SK-N-SH treated with all-trans-retinoic acid at 6 μM for 48 hours (cell line): ENCODE results near the gene C19orf81.

Source experiments
- ATAC-seq: fragments of 200-7000 bp; cut with Tn5 transposase; 3 replicates; pipeline ENCODE4 v1.9.1; 2020; ENCODE audit warnings: mild to moderate bottlenecking, moderate library complexity
- CSDC2 ChIP-seq: fragments of 250-450 bp; sonication (Bioruptor Pico); IDR thresholded peaks from 2 replicates; pipeline ENCODE4 v1.5.0; 2020; ENCODE audit warnings: mild to moderate bottlenecking, moderate library complexity
- ESRRG ChIP-seq: fragments of 250-450 bp; sonication (Bioruptor Pico); IDR thresholded peaks from 2 replicates; pipeline ENCODE4 v1.6.1; 2021; ENCODE audit warnings: mild to moderate bottlenecking
- GLIS3 ChIP-seq: fragments of 250-450 bp; sonication (Bioruptor Pico); IDR thresholded peaks from 2 replicates; pipeline ENCODE4 v1.5.0; 2020; ENCODE audit warnings: mild to moderate bottlenecking, moderate library complexity
- ISL1 ChIP-seq: fragments of 250-450 bp; sonication (Bioruptor Pico); IDR thresholded peaks from 2 replicates; pipeline ENCODE4 v2.1.2; 2022; ENCODE audit warnings: mild to moderate bottlenecking, moderate library complexity
- PPARA ChIP-seq: fragments of 250-450 bp; sonication (Bioruptor Pico); IDR thresholded peaks from 2 replicates; pipeline ENCODE4 v1.5.0; 2020; ENCODE audit warnings: mild to moderate bottlenecking, borderline replicate concordance
- RARB ChIP-seq: fragments of 250-450 bp; sonication (Bioruptor Pico); IDR thresholded peaks from 2 replicates; pipeline ENCODE4 v1.8.0; 2021; ENCODE audit warnings: mild to moderate bottlenecking, moderate library complexity
- SNAI2 ChIP-seq: fragments of 250-450 bp; sonication (Bioruptor Pico); IDR thresholded peaks from 2 replicates; pipeline ENCODE4 v1.5.0; 2020; ENCODE audit warnings: mild to moderate bottlenecking, moderate library complexity
- TCF4 ChIP-seq: fragments of 250-450 bp; sonication (Bioruptor Pico); IDR thresholded peaks from 2 replicates; pipeline ENCODE4 v1.8.0; 2021; ENCODE audit warnings: mild to moderate bottlenecking, moderate library complexity, borderline replicate concordance
- TOX ChIP-seq: fragments of 250-450 bp; sonication (Bioruptor Pico); IDR thresholded peaks from 2 replicates; pipeline ENCODE4 v1.8.0; 2021; ENCODE audit warnings: mild to moderate bottlenecking, moderate library complexity, borderline replicate concordance
- ZC3H10 ChIP-seq: fragments of 250-450 bp; sonication (Bioruptor Pico); IDR thresholded peaks from 2 replicates; pipeline ENCODE4 v1.5.1; 2021; ENCODE audit warnings: mild to moderate bottlenecking, moderate library complexity
- ZFP3 ChIP-seq: fragments of 250-450 bp; sonication (Bioruptor Pico); IDR thresholded peaks from 2 replicates; pipeline ENCODE4 v1.5.0; 2020; ENCODE audit warnings: mild to moderate bottlenecking, moderate library complexity
- ZFP30 ChIP-seq: fragments of 450-650 bp; formaldehyde crosslinking; IDR thresholded peaks from 2 replicates; pipeline ENCODE4 v1.5.0; 2022; ENCODE audit warnings: mild to moderate bottlenecking, moderate library complexity
- ZNF70 ChIP-seq: fragments of 450-650 bp; formaldehyde crosslinking; IDR thresholded peaks from 2 replicates; pipeline ENCODE4 v1.5.0; 2020; ENCODE audit warnings: mild to moderate bottlenecking, moderate library complexity
- ZNF8 ChIP-seq: fragments of 450-650 bp; formaldehyde crosslinking; IDR thresholded peaks from 2 replicates; pipeline ENCODE4 v1.5.0; 2020; ENCODE audit warnings: mild to moderate bottlenecking, moderate library complexity
- TF ChIP-seq, protein P1 (sequence below): fragments of 250-450 bp; sonication (Bioruptor Pico); IDR thresholded peaks from 2 replicates; pipeline ENCODE4 v1.8.0; 2021; ENCODE audit warnings: low read depth, mild to moderate bottlenecking, moderate library complexity, borderline replicate concordance
- TF ChIP-seq, protein P2 (sequence below): fragments of 250-450 bp; sonication (Bioruptor Pico); IDR thresholded peaks from 2 replicates; pipeline ENCODE4 v1.5.1; 2020; ENCODE audit warnings: low read depth, mild to moderate bottlenecking, moderate library complexity
- TF ChIP-seq, protein P3 (sequence below): fragments of 250-450 bp; sonication (Bioruptor Pico); IDR thresholded peaks from 2 replicates; pipeline ENCODE4 v1.5.0; 2020; ENCODE audit warnings: mild to moderate bottlenecking, moderate library complexity
- TF ChIP-seq, protein P4 (sequence below): fragments of 250-450 bp; sonication (Bioruptor Pico); IDR thresholded peaks from 2 replicates; pipeline ENCODE4 v1.8.0; 2020; ENCODE audit warnings: mild to moderate bottlenecking, moderate library complexity, borderline replicate concordance
- TF ChIP-seq, protein P5 (sequence below): fragments of 250-450 bp; sonication (Bioruptor Pico); IDR thresholded peaks from 2 replicates; pipeline ENCODE4 v1.5.1; 2021; ENCODE audit warnings: mild to moderate bottlenecking, moderate library complexity

The C19orf81 gene

DNA sequence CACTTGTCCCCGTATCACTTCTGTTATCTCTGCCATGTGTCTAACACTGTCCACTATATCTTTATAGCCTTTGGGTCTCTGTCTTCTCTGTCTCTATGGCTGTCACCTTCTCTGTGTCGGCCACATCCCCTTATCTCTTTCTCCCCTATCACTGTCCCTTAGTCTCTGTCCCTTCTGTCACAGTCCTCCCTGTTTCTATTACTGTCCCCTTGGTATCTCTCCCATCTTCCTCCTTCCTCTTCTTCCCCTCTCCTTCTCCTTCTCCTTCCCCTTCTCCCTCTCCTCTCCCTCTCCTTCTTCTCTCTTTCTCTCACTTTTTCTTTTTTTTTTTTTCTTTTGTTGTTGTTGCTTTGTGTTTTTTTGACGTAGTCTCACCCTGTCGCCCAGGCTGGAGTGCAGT, 46.3 kb upstream of the C19orf81 start (continued):
- TF ChIP-seq, protein P1, sequence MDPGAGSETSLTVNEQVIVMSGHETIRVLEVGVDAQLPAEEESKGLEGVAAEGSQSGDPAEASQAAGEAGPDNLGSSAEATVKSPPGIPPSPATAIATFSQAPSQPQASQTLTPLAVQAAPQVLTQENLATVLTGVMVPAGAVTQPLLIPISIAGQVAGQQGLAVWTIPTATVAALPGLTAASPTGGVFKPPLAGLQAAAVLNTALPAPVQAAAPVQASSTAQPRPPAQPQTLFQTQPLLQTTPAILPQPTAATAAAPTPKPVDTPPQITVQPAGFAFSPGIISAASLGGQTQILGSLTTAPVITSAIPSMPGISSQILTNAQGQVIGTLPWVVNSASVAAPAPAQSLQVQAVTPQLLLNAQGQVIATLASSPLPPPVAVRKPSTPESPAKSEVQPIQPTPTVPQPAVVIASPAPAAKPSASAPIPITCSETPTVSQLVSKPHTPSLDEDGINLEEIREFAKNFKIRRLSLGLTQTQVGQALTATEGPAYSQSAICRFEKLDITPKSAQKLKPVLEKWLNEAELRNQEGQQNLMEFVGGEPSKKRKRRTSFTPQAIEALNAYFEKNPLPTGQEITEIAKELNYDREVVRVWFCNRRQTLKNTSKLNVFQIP (CRISPR knock-in tag): no peak
- no peak for TF ChIP-seq GLIS3 (CRISPR knock-in tag)

DNA sequence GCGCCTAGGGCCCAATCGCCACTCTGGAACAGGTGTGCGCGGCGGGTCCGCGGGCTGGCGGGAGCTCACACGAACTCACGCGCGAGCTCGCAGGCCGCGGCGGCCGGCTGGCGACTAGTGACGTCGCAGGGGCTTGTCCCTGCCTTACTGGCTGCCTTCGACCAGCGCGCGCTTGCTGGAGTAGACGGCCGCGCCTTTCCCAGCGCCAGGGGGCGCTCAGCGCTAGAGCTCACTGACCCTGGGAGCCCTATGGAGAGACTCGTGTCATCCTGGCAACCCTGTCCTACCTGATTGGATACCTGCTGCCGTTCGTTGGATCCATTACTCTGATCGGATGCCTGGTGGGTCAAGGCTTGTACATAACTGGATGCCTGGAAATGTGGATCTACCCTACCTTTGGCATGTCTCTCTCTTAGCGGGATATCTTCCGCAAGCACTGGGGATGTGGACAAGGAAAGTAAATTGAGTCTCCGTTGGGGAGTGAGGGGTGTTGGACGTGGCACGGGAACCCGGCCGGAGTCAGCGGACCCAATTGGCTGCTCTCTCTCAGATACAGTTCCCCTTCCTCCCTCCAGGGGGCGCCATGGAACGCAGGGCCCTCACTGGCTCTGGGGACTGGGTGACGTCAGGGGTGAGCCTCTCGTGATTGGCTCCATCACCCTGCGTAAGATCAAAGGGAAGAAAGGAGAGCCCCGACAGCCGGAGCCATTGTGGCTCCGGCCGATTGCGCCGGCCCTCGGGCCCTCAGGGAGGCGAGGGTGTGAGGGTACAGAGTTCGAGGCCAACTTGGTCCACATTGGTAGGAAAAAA, 44.8 kb upstream of the C19orf81 start:
- peak; percentile 60 for ATAC-seq

DNA sequence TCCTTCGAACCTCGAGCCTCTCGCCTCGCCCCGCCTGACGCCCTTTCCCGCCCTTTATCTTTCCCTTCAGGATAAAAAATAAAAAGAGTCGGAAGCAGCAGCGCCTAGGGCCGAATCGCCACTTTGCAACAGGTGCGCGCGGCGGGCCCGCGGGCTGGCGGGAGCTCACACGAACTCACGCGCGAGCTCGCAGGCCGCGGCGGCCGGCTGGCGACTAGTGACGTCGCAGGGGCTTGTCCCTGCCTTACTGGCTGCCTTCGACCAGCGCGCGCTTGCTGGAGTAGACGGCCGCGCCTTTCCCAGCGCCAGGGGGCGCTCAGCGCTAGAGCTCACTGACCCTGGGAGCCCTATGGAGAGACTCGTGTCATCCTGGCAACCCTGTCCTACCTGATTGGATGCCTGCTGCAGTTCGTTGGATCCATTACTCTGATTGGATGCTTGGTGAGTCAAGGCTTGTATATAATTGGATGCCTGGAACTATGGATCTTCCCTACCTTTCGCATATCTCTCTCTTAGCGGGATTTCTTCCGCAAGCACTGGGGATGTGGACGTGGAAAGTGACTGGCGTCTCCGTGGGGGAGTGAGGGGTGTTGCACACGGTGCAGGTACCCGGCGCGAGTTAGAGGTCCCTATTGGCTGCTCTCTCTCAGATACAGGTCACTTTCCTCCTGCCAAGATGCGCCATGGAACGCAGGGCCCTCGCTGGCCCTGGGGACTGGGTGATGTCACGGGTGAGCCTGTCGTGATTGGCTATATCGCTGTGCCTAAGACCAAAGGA, 43.0 kb upstream of the C19orf81 start:
- ATAC-seq: peak; percentile 87
- peak; percentile 54; the same call in 1 of the 2 replicates for TF ChIP-seq SNAI2 (CRISPR knock-in tag)

DNA sequence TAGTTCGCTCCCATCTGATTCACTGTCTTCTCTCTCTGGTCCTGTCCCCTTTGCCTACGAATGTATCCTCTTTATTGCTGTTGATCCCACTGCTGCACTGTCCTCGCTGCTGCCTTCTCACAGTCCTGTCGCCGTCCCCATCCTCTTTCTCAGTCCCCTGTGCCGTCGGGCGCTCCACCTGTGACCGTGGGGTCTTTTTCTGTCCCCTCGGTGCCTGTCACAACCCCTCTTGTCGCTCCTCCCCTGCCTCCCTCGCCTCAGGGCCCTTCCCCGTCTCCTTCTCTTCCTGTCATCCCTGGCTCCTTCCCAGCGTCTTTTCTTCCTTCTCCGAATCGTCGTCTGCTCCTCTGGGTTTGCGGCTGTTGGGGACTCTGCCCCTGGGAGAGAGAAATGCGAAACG, 41.9 kb upstream of the C19orf81 start:
- TF ChIP-seq, protein P1 (CRISPR knock-in tag): no peak
- TF ChIP-seq, protein P2, sequence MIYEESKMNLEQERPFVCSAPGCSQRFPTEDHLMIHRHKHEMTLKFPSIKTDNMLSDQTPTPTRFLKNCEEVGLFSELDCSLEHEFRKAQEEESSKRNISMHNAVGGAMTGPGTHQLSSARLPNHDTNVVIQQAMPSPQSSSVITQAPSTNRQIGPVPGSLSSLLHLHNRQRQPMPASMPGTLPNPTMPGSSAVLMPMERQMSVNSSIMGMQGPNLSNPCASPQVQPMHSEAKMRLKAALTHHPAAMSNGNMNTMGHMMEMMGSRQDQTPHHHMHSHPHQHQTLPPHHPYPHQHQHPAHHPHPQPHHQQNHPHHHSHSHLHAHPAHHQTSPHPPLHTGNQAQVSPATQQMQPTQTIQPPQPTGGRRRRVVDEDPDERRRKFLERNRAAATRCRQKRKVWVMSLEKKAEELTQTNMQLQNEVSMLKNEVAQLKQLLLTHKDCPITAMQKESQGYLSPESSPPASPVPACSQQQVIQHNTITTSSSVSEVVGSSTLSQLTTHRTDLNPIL (CRISPR knock-in tag): no peak
- TF ChIP-seq, protein P3, sequence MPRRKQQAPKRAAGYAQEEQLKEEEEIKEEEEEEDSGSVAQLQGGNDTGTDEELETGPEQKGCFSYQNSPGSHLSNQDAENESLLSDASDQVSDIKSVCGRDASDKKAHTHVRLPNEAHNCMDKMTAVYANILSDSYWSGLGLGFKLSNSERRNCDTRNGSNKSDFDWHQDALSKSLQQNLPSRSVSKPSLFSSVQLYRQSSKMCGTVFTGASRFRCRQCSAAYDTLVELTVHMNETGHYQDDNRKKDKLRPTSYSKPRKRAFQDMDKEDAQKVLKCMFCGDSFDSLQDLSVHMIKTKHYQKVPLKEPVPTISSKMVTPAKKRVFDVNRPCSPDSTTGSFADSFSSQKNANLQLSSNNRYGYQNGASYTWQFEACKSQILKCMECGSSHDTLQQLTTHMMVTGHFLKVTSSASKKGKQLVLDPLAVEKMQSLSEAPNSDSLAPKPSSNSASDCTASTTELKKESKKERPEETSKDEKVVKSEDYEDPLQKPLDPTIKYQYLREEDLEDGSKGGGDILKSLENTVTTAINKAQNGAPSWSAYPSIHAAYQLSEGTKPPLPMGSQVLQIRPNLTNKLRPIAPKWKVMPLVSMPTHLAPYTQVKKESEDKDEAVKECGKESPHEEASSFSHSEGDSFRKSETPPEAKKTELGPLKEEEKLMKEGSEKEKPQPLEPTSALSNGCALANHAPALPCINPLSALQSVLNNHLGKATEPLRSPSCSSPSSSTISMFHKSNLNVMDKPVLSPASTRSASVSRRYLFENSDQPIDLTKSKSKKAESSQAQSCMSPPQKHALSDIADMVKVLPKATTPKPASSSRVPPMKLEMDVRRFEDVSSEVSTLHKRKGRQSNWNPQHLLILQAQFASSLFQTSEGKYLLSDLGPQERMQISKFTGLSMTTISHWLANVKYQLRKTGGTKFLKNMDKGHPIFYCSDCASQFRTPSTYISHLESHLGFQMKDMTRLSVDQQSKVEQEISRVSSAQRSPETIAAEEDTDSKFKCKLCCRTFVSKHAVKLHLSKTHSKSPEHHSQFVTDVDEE: no peak
- TF ChIP-seq GLIS3 (CRISPR knock-in tag) (no peak), ZFP3 (CRISPR knock-in tag) (no peak), ISL1 (CRISPR knock-in tag) (no peak), RARB (CRISPR knock-in tag) (no peak), ZNF70 (CRISPR knock-in tag) (no peak), PPARA (no peak), ZFP30 (CRISPR knock-in tag) (no peak), TCF4 (CRISPR knock-in tag) (no peak), ESRRG (CRISPR knock-in tag) (no peak), ZC3H10 (CRISPR knock-in tag) (no peak), TOX (CRISPR knock-in tag) (no peak), CSDC2 (no peak), ZNF8 (CRISPR knock-in tag) (no peak)
- TF ChIP-seq, protein P4, sequence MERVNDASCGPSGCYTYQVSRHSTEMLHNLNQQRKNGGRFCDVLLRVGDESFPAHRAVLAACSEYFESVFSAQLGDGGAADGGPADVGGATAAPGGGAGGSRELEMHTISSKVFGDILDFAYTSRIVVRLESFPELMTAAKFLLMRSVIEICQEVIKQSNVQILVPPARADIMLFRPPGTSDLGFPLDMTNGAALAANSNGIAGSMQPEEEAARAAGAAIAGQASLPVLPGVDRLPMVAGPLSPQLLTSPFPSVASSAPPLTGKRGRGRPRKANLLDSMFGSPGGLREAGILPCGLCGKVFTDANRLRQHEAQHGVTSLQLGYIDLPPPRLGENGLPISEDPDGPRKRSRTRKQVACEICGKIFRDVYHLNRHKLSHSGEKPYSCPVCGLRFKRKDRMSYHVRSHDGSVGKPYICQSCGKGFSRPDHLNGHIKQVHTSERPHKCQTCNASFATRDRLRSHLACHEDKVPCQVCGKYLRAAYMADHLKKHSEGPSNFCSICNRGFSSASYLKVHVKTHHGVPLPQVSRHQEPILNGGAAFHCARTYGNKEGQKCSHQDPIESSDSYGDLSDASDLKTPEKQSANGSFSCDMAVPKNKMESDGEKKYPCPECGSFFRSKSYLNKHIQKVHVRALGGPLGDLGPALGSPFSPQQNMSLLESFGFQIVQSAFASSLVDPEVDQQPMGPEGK (CRISPR knock-in tag): no peak
- TF ChIP-seq, protein P5, sequence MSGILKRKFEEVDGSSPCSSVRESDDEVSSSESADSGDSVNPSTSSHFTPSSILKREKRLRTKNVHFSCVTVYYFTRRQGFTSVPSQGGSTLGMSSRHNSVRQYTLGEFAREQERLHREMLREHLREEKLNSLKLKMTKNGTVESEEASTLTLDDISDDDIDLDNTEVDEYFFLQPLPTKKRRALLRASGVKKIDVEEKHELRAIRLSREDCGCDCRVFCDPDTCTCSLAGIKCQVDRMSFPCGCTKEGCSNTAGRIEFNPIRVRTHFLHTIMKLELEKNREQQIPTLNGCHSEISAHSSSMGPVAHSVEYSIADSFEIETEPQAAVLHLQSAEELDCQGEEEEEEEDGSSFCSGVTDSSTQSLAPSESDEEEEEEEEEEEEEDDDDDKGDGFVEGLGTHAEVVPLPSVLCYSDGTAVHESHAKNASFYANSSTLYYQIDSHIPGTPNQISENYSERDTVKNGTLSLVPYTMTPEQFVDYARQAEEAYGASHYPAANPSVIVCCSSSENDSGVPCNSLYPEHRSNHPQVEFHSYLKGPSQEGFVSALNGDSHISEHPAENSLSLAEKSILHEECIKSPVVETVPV: no peak
- no peak for ATAC-seq
